K562 (cell line): ENCODE results near the gene U2AF1L4. TPM values are rescaled to one million over a fixed set of nuclear protein-coding genes. Genes with fewer than 3 reads are reported as not detected.

ENCODE experiments used
- ARID1B ChIP-seq: fragments of 450-650 bp; IDR thresholded peaks from 2 replicates; pipeline ENCODE4 v1.6.1; 2016; ENCODE audit warnings: antibody characterized with exemption, mild to moderate bottlenecking, inconsistent platforms
- ATF7 ChIP-seq: fragments of 450-650 bp; IDR thresholded peaks from 2 replicates; pipeline ENCODE4 v1.7.1; 2014; ENCODE audit warnings: mild to moderate bottlenecking, moderate library complexity
- CBX3 ChIP-seq, 2 experiments: IDR thresholded peaks; 1 replicate in 1 of 2; 2 replicates in 1 of 2; pipeline ENCODE4 v1.6.1; 2012; ENCODE audit warnings: inconsistent platforms in 2 of 2, low read length in 2 of 2, borderline replicate concordance in 1 of 2, control low read depth in 1 of 2
- CHD4 ChIP-seq: fragments of 200-600 bp; sonication (generic); IDR thresholded peaks from 3 replicates; pipeline ENCODE4 v1.6.1; 2012; ENCODE audit warnings: low read depth, mild to moderate bottlenecking, mixed read lengths, low read length, inconsistent platforms; ENCODE audit not compliant: insufficient read depth, insufficient replicate concordance, poor library complexity, severe bottlenecking
- GABPB1 ChIP-seq: sonication (generic); formaldehyde crosslinking; IDR thresholded peaks from 2 replicates; pipeline ENCODE4 v1.8.0; 2022; ENCODE audit warnings: mild to moderate bottlenecking, missing genetic modification reagents
- HDAC6 ChIP-seq: IDR thresholded peaks from 2 replicates; pipeline ENCODE4 v1.6.1; 2012; ENCODE audit warnings: low read depth, mild to moderate bottlenecking, control low read depth, inconsistent platforms, low read length, moderate library complexity
- HMG20A ChIP-seq: fragments of 450-650 bp; formaldehyde crosslinking; conservative IDR thresholded peaks from 2 replicates; pipeline ENCODE4 v1.4.0; 2020; ENCODE audit warnings: mild to moderate bottlenecking, mixed read lengths
- MAFG ChIP-seq: fragments of 450-650 bp; conservative IDR thresholded peaks from 2 replicates; pipeline ENCODE4 v1.6.1; 2016; ENCODE audit warnings: missing genetic modification characterization, missing compliant biosample characterization
- MAZ ChIP-seq, 2 experiments: fragments of 450-650 bp in 1 of 2; sonication (generic) in 1 of 2; formaldehyde crosslinking; IDR thresholded peaks in 1 of 2; conservative IDR thresholded peaks in 1 of 2; 2 replicates each; pipeline versions ENCODE4 v1.4.0 to v1.5.0; 2020; ENCODE audit warnings: mild to moderate bottlenecking in 1 of 2, missing genetic modification reagents in 1 of 2
- PML ChIP-seq: IDR thresholded peaks from 2 replicates; pipeline ENCODE4 v1.6.1; 2012; ENCODE audit warnings: low read length, inconsistent platforms
- POLR2G ChIP-seq: fragments of 200-400 bp; formaldehyde crosslinking; IDR thresholded peaks from 2 replicates; pipeline ENCODE4 v1.6.1; 2017; ENCODE audit warnings: low read depth, mild to moderate bottlenecking, antibody characterized with exemption, low read length, moderate library complexity
- PTRF ChIP-seq: fragments of 450-650 bp; IDR thresholded peaks from 2 replicates; pipeline ENCODE4 v1.6.1; 2016; ENCODE audit warnings: mild to moderate bottlenecking, missing genetic modification characterization, missing compliant biosample characterization
- PTTG1 ChIP-seq: fragments of 450-650 bp; IDR thresholded peaks from 2 replicates; pipeline ENCODE4 v1.6.1; 2016; ENCODE audit warnings: low read depth, mild to moderate bottlenecking, missing genetic modification characterization, missing compliant biosample characterization
- RBM22 ChIP-seq: fragments of 200-400 bp; formaldehyde crosslinking; IDR thresholded peaks from 2 replicates; pipeline ENCODE4 v1.6.1; 2018; ENCODE audit warnings: low read length, low read depth; ENCODE audit not compliant: poor library complexity, severe bottlenecking
- RUNX1 ChIP-seq: sonication (generic); IDR thresholded peaks from 2 replicates; pipeline ENCODE4 v1.6.1; 2016; ENCODE audit warnings: antibody characterized with exemption, low read depth
- SREBF2 ChIP-seq: sonication (generic); formaldehyde crosslinking; IDR thresholded peaks from 2 replicates; pipeline ENCODE4 v1.4.0; 2020; ENCODE audit warnings: mild to moderate bottlenecking, missing genetic modification reagents
- SRSF1 ChIP-seq: fragments of 200-400 bp; formaldehyde crosslinking; IDR thresholded peaks from 2 replicates; pipeline ENCODE4 v1.6.1; 2017; ENCODE audit warnings: mild to moderate bottlenecking, low read depth, low read length, moderate library complexity
- ZNF57 ChIP-seq: fragments of 450-650 bp; formaldehyde crosslinking; IDR thresholded peaks from 2 replicates; pipeline ENCODE4 v1.4.0; 2020; ENCODE audit warnings: mild to moderate bottlenecking, moderate library complexity
- ZNF584 ChIP-seq: fragments of 200-800 bp; sonication (Bioruptor generic); IDR thresholded peaks from 2 replicates; pipeline ENCODE4 v1.6.1; 2016; ENCODE audit warnings: low read depth, mild to moderate bottlenecking, missing genetic modification characterization, missing compliant biosample characterization
- polyA plus RNA-seq, 8 experiments: library from polyadenylated mRNA; depleted of rRNA in 4 of 8; stranded (reverse) in 5 of 8; unstranded in 3 of 8; fragments of >200 nt; fragmentation: Nextera tagmentation in 2 of 8; fragmentation: Illumina TruSeq in 1 of 8; extraction: Ambion mirVana in 2 of 8; extraction: Trizol in 1 of 8; gene quantifications; 2 replicates each; pipeline versions ENCODE4 v1.2.1 to v1.2.3, GENCODE V29; 2011 to 2014; ENCODE audit warnings: inconsistent platforms in 1 of 8, missing spikeins in 1 of 8
- total RNA-seq, 7 experiments: library from RNA; depleted of rRNA in 6 of 7; stranded (reverse); fragments of >200 nt in 6 of 7; fragmentation: Illumina TruSeq in 2 of 7; extraction: Trizol in 2 of 7; gene quantifications; 2 replicates each; pipeline versions ENCODE4 v1.2.1 to v1.2.3, GENCODE V29; 2011 to 2021; ENCODE audit warnings: low replicate concordance in 1 of 7
- TF ChIP-seq, protein P1 (sequence below): sonication (generic); formaldehyde crosslinking; IDR thresholded peaks from 2 replicates; pipeline ENCODE4 v1.8.0; 2022; ENCODE audit warnings: mild to moderate bottlenecking, low read depth, missing genetic modification reagents
- TF ChIP-seq, protein P2 (sequence below): sonication (generic); formaldehyde crosslinking; IDR thresholded peaks from 2 replicates; pipeline ENCODE4 v1.8.0; 2023; ENCODE audit warnings: mild to moderate bottlenecking, missing genetic modification reagents
- TF ChIP-seq, protein P3 (sequence below): fragments of 250-450 bp; sonication (Bioruptor Pico); IDR thresholded peaks from 2 replicates; pipeline ENCODE4 v1.8.0; 2021; ENCODE audit warnings: borderline replicate concordance, mild to moderate bottlenecking, moderate library complexity; ENCODE audit not compliant: poor library complexity, severe bottlenecking
- TF ChIP-seq, protein P4 (sequence below), 2 experiments: fragments of 450-650 bp in 1 of 2; IDR thresholded peaks; 2 replicates each; pipeline ENCODE4 v1.6.1; 2011 to 2017; ENCODE audit warnings: low read depth in 2 of 2, antibody characterized with exemption in 1 of 2, borderline replicate concordance in 1 of 2, low read length in 1 of 2, mild to moderate bottlenecking in 1 of 2, mixed read lengths in 1 of 2; ENCODE audit not compliant: control insufficient read depth in 1 of 2

U2AF1L4 gene
- total and polyA plus RNA-seq, 9 of the 15 experiments (the other 6 are each of a cell fraction or from before 2014, with no cell fraction given): 8.4 to 19.5 (median 12.6) TPM

DNA sequence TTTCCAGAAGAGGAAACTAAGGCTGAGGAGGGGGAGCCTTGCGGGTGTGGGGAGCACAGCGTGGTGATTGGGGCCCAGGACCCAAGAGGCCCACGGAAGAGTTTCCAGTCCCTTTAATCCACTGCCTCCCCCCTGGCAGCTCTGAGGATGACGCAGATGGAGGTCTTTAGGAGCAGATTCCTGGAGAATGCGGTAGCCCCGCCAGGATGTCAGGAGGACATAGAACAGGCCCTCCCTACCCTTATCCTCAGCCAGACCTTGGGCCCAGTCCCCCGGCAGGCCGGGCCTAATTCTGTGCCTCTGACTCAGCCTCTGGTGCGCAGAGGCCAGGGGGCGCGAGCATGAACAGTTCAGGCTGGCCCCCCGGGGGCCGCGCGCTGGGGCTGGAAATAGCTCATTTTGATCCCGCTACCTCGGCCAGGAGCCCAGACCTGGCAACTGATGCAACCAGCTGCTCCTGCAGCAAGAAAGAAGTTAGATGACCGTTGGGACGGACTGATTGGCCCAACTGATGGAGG is 12.1 kb upstream of the U2AF1L4 start (continued):
- TF ChIP-seq, protein P1, sequence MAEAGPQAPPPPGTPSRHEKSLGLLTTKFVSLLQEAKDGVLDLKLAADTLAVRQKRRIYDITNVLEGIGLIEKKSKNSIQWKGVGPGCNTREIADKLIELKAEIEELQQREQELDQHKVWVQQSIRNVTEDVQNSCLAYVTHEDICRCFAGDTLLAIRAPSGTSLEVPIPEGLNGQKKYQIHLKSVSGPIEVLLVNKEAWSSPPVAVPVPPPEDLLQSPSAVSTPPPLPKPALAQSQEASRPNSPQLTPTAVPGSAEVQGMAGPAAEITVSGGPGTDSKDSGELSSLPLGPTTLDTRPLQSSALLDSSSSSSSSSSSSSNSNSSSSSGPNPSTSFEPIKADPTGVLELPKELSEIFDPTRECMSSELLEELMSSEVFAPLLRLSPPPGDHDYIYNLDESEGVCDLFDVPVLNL (CRISPR knock-in tag): no peak
- no peak for TF ChIP-seq PTRF (tag)
- no peak for TF ChIP-seq PML
- no peak for TF ChIP-seq ZNF57 (CRISPR knock-in tag)
- TF ChIP-seq PTTG1: no peak
- no peak for TF ChIP-seq HMG20A (CRISPR knock-in tag)
- TF ChIP-seq, protein P2, sequence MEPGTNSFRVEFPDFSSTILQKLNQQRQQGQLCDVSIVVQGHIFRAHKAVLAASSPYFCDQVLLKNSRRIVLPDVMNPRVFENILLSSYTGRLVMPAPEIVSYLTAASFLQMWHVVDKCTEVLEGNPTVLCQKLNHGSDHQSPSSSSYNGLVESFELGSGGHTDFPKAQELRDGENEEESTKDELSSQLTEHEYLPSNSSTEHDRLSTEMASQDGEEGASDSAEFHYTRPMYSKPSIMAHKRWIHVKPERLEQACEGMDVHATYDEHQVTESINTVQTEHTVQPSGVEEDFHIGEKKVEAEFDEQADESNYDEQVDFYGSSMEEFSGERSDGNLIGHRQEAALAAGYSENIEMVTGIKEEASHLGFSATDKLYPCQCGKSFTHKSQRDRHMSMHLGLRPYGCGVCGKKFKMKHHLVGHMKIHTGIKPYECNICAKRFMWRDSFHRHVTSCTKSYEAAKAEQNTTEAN (CRISPR knock-in tag): no peak
- TF ChIP-seq, protein P3, sequence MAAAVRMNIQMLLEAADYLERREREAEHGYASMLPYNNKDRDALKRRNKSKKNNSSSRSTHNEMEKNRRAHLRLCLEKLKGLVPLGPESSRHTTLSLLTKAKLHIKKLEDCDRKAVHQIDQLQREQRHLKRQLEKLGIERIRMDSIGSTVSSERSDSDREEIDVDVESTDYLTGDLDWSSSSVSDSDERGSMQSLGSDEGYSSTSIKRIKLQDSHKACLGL: no peak
- TF ChIP-seq, protein P4, sequence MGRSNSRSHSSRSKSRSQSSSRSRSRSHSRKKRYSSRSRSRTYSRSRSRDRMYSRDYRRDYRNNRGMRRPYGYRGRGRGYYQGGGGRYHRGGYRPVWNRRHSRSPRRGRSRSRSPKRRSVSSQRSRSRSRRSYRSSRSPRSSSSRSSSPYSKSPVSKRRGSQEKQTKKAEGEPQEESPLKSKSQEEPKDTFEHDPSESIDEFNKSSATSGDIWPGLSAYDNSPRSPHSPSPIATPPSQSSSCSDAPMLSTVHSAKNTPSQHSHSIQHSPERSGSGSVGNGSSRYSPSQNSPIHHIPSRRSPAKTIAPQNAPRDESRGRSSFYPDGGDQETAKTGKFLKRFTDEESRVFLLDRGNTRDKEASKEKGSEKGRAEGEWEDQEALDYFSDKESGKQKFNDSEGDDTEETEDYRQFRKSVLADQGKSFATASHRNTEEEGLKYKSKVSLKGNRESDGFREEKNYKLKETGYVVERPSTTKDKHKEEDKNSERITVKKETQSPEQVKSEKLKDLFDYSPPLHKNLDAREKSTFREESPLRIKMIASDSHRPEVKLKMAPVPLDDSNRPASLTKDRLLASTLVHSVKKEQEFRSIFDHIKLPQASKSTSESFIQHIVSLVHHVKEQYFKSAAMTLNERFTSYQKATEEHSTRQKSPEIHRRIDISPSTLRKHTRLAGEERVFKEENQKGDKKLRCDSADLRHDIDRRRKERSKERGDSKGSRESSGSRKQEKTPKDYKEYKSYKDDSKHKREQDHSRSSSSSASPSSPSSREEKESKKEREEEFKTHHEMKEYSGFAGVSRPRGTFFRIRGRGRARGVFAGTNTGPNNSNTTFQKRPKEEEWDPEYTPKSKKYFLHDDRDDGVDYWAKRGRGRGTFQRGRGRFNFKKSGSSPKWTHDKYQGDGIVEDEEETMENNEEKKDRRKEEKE (IDR thresholded peaks at IDR 0.05; ENCODE audit: borderline replicate concordance in 1 of 2, control insufficient read depth in 1 of 2, low read depth in 2 of 2, low read length in 1 of 2): no peak
- no peak for TF ChIP-seq SREBF2
- TF ChIP-seq HDAC6: no peak
- peak; percentile 69 for TF ChIP-seq POLR2G
- TF ChIP-seq SRSF1: no peak
- TF ChIP-seq ATF7: no peak
- no peak for TF ChIP-seq GABPB1 (CRISPR knock-in tag)
- no peak for TF ChIP-seq RBM22
- TF ChIP-seq ZNF584 (CRISPR knock-in tag): no peak
- no peak for TF ChIP-seq RUNX1
- no peak for TF ChIP-seq CBX3 (IDR thresholded peaks at IDR 0.05; ENCODE audit: borderline replicate concordance in 1 of 2, low read length in 2 of 2)
- no peak for TF ChIP-seq MAFG (tag)
- peak; percentile 61 for TF ChIP-seq ARID1B
- TF ChIP-seq MAZ (CRISPR knock-in tag; conservative IDR thresholded peaks at IDR 0.05 in 1 of 2, IDR thresholded peaks at IDR 0.05 in 1 of 2): no peak
- TF ChIP-seq CHD4: no peak
